Duodenal mucosa (tissue), 2 donors: Measurements from ENCODE around the gene ST8SIA1.

Source experiments
- H3K27ac ChIP-seq: one replicate; pipeline ENCODE4 v1.7.0; 2013; ENCODE audit warnings: low read depth, low read length
- H3K27me3 ChIP-seq, 2 donors: one replicate each; pipeline ENCODE4 v1.7.0; 2013; ENCODE audit warnings: low read length in 2 of 2, control low read depth in 1 of 2; ENCODE audit not compliant: insufficient read depth in 2 of 2, control insufficient read depth in 1 of 2
- H3K36me3 ChIP-seq, 2 donors: one replicate each; pipeline ENCODE4 v1.7.0; 2013; ENCODE audit warnings: low read length in 2 of 2, control low read depth in 1 of 2; ENCODE audit not compliant: insufficient read depth in 2 of 2, control insufficient read depth in 1 of 2
- H3K4me1 ChIP-seq, 2 donors: one replicate each; pipeline ENCODE4 v1.7.0; 2013; ENCODE audit warnings: low read length in 2 of 2, control low read depth in 1 of 2; ENCODE audit not compliant: insufficient read depth in 2 of 2, control insufficient read depth in 1 of 2
- H3K4me3 ChIP-seq, 2 donors: one replicate each; pipeline ENCODE4 v1.7.0; 2013; ENCODE audit warnings: low read length in 2 of 2, low read depth in 1 of 2
- H3K9ac ChIP-seq, 2 donors: one replicate each; pipeline ENCODE4 v1.7.0; 2013; ENCODE audit warnings: low read length in 2 of 2, low read depth in 1 of 2
- H3K9me3 ChIP-seq, 2 donors: one replicate each; pipeline ENCODE4 v1.7.0; 2013; ENCODE audit warnings: low read length in 2 of 2, control low read depth in 1 of 2; ENCODE audit not compliant: control insufficient read depth in 1 of 2

The ST8SIA1 gene

GRCh38 chr12:22357531-22357930 lies 23.0 kb upstream of the ST8SIA1 start:
- Histone ChIP-seq H3K9me3 (no peaks in the 10 kb centered on the region), H3K4me3 (no peak overlapping the region), H3K27ac (no peak overlapping the region)

DNA sequence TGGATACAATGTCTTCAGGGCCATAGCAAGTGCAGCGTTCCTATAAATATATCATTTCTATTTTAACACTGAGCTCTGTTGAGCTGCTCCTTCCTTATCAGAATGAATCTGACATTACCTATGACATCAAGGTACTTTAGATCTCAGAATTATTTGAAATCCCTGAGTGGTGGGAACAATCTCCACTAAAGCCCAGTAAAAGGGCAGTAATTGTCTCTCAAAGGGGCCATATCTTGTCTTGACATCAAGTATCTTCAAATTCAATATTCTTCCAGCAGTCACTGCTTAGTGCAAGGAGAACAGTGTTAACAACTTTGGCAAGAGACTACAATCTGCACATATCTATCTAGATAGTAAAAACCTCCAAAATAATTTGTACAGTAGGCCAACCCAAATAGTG lies 21.7 kb upstream of the ST8SIA1 start:
- H3K4me3 ChIP-seq: no peak overlapping the region
- no peak overlapping the region for H3K9ac ChIP-seq
- no peaks in the 10 kb centered on the region for H3K4me1 ChIP-seq
- no peaks in the 10 kb centered on the region for H3K9me3 ChIP-seq
- no peak overlapping the region for H3K27ac ChIP-seq
- H3K27me3 ChIP-seq: no peaks in the 10 kb centered on the region
- H3K36me3 ChIP-seq: no peaks in the 10 kb centered on the region

More at GRCh38 chr12:22357531-22357930, 23.0 kb upstream of the ST8SIA1 start:
- Histone ChIP-seq H3K4me1 (no peaks in the 10 kb centered on the region), H3K36me3 (no peaks in the 10 kb centered on the region), H3K27me3 (no peaks in the 10 kb centered on the region), H3K9ac (no peak overlapping the region)

- no peaks in the 10 kb centered on the region for H3K4me1 ChIP-seq
- no peak overlapping the region for H3K27ac ChIP-seq
- H3K4me3 ChIP-seq: no peak overlapping the region
- H3K9me3 ChIP-seq: no peaks in the 10 kb centered on the region
- no peaks in the 10 kb centered on the region for H3K36me3 ChIP-seq
- no peaks in the 10 kb centered on the region for H3K27me3 ChIP-seq
- H3K9ac ChIP-seq: no peak overlapping the region
These were observed 20.6 kb upstream of the ST8SIA1 start for GRCh38 chr12:22355011-22355580.

- Histone ChIP-seq H3K27ac (no peak overlapping the region), H3K9me3 (no peaks in the 10 kb centered on the region), H3K27me3 (no peaks in the 10 kb centered on the region), H3K36me3 (no peaks in the 10 kb centered on the region), H3K9ac (no peak overlapping the region), H3K4me1 (no peaks in the 10 kb centered on the region), H3K4me3 (no peak overlapping the region)
These were observed 19.3 kb upstream of the ST8SIA1 start for GRCh38 chr12:22353615-22354325.

DNA sequence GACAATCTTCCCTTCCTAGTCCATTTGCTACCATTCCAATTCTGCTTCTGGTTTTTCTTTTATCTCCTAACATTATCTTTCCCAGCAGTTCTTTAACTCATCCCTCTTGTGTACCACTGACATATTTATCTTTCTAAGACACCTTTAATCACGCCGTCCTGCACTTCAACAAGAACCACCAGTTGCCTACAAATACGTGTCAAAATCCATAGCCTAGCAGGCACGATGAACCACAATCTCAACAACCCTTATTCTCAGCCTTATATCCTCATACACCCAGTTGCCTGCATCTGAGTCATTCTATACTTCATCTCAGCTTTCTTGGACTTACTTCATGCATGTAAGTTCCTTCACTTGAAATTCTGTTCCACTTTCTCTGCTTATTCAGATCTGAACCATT lies 16.4 kb upstream of the ST8SIA1 start:
- H3K27ac ChIP-seq: no peak overlapping the region
- no peak overlapping the region for H3K9ac ChIP-seq
- no peak overlapping the region for H3K4me3 ChIP-seq
- H3K36me3 ChIP-seq: no peaks in the 10 kb centered on the region
- no peaks in the 10 kb centered on the region for H3K4me1 ChIP-seq
- H3K9me3 ChIP-seq: no peaks in the 10 kb centered on the region
- no peaks in the 10 kb centered on the region for H3K27me3 ChIP-seq

DNA sequence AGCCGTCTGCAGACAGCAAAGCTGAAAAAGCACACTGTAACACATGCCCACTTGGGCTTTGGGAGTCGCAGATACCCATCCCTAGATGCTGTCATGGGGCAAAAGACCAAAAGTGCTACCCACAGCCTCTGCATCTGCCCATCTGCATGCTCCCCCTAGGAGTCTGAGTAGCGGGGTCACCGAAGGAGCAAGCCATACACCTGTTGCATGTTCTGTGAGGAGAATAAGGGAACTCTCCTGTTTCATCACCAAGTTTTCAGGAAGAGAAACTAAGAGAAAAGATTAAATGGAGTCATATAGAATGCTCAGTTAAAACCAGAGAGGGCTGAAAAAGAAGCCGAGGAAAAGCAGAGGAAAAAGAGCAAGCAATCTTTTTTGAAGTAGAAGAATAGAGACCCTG lies 13.7 kb upstream of the ST8SIA1 start:
- no peak overlapping the region for H3K27ac ChIP-seq
- no peaks in the 10 kb centered on the region for H3K36me3 ChIP-seq
- no peak overlapping the region for H3K4me3 ChIP-seq
- H3K4me1 ChIP-seq: no peaks in the 10 kb centered on the region
- no peaks in the 10 kb centered on the region for H3K9me3 ChIP-seq
- no peaks in the 10 kb centered on the region for H3K27me3 ChIP-seq
- H3K9ac ChIP-seq: no peak overlapping the region

DNA sequence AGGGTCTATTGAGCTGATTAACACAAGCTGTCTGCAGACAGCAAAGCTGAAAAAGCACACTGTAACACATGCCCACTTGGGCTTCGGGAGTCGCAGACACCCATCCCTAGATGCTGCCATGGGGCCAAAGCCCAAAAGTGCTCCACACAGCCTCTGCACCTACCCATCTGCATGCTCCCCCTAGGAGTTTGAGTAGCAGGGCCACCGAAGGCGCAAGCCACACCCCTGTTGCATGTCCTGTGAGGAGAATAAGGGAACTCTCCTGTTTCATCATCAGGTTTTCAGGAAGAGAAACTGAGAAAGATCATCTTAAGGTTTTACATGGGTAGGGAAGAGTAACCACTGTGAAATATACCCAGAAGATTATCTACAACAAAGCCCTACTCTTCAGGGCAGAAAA lies 5.6 kb upstream of the ST8SIA1 start:
- Histone ChIP-seq H3K9ac (no peak overlapping the region), H3K4me3 (no peak overlapping the region), H3K27ac (no peak overlapping the region), H3K9me3 (no peaks in the 10 kb centered on the region), H3K4me1 (no peaks in the 10 kb centered on the region), H3K36me3 (no peaks in the 10 kb centered on the region), H3K27me3 (no peaks in the 10 kb centered on the region)

GRCh38 chr12:22339691-22340090 lies 5.2 kb upstream of the ST8SIA1 start:
- Histone ChIP-seq H3K27ac (no peak overlapping the region), H3K27me3 (no peaks in the 10 kb centered on the region), H3K4me1 (no peaks in the 10 kb centered on the region), H3K4me3 (no peak overlapping the region), H3K9ac (no peak overlapping the region), H3K36me3 (no peaks in the 10 kb centered on the region), H3K9me3 (no peaks in the 10 kb centered on the region)

- Histone ChIP-seq H3K9ac (no peak overlapping the region), H3K27ac (no peak overlapping the region), H3K27me3 (peaks cover 12 to 19% of the 10 kb centered on the region in 2 donors), H3K36me3 (no peaks in the 10 kb centered on the region), H3K4me3 (peak overlapping the region; percentile 60 to 65), H3K4me1 (no peaks in the 10 kb centered on the region), H3K9me3 (no peaks in the 10 kb centered on the region)
These were observed 1.3 kb upstream of the ST8SIA1 start for GRCh38 chr12:22335794-22336166.

- Histone ChIP-seq H3K4me1 (no peaks in the 10 kb centered on the region), H3K36me3 (no peaks in the 10 kb centered on the region), H3K27me3 (peaks cover 12 to 19% of the 10 kb centered on the region in 2 donors), H3K9ac (no peak overlapping the region), H3K9me3 (no peaks in the 10 kb centered on the region), H3K27ac (no peak overlapping the region), H3K4me3 (peak overlapping the region; percentile 60 to 65)
These were observed 646 bp downstream of the ST8SIA1 start for GRCh38 chr12:22333713-22334409.
